Neural cell (in vitro differentiated cells): ENCODE data around the gene POLD4. TPM values are rescaled to one million over a fixed set of nuclear protein-coding genes. Genes with fewer than 3 reads are reported as not detected.

Source experiments
- H2AFZ ChIP-seq: fragments of 200-600, 300-800 bp; sonication (generic), shearing (Covaris generic); 2 replicates; pipeline ENCODE4 v1.6.0; 2014; ENCODE audit warnings: low read depth, mild to moderate bottlenecking, antibody characterized with exemption, low read length, moderate library complexity
- H3F3A ChIP-seq: fragments of 200-600 bp; shearing (Covaris generic); 2 replicates; pipeline ENCODE4 v1.6.1; 2016; ENCODE audit warnings: mild to moderate bottlenecking, moderate library complexity, mixed read lengths, antibody characterized with exemption, low read length; ENCODE audit not compliant: insufficient read depth, poor library complexity, severe bottlenecking
- H3K27ac ChIP-seq: fragments of 200-600, 300-800 bp; sonication (generic), shearing (Covaris generic); 2 replicates; pipeline ENCODE4 v1.5.1; 2014; ENCODE audit warnings: mild to moderate bottlenecking, low read length, moderate library complexity
- H3K27me3 ChIP-seq: fragments of 300-800, 200-600 bp; sonication (generic), shearing (Covaris generic); 2 replicates; pipeline ENCODE4 v1.6.0; 2014; ENCODE audit warnings: mild to moderate bottlenecking, low read depth, low read length, moderate library complexity; ENCODE audit not compliant: insufficient read depth
- H3K36me3 ChIP-seq: fragments of 300-800, 200-600 bp; sonication (generic), shearing (Covaris generic); 2 replicates; pipeline ENCODE4 v1.5.1; 2014; ENCODE audit warnings: mild to moderate bottlenecking, antibody characterized with exemption, low read length, moderate library complexity; ENCODE audit not compliant: insufficient read depth
- H3K4me2 ChIP-seq: fragments of 300-800, 200-600 bp; sonication (generic), shearing (Covaris generic); 2 replicates; pipeline ENCODE4 v1.6.0; 2014; ENCODE audit warnings: mild to moderate bottlenecking, low read length
- H3K4me3 ChIP-seq: fragments of 300-800, 200-600 bp; sonication (generic), shearing (Covaris generic); 2 replicates; pipeline ENCODE4 v1.5.1; 2014; ENCODE audit warnings: mild to moderate bottlenecking, low read length, moderate library complexity
- H3K79me2 ChIP-seq: fragments of 200-600 bp; shearing (Covaris generic); replicated peaks from 2 replicates; pipeline ENCODE4 v1.6.0; 2014; ENCODE audit warnings: mild to moderate bottlenecking, low read length, moderate library complexity; ENCODE audit not compliant: insufficient read depth
- H3K9ac ChIP-seq: fragments of 300-800, 200-600 bp; sonication (generic), shearing (Covaris generic); 2 replicates; pipeline ENCODE4 v1.6.1; 2016; ENCODE audit warnings: mild to moderate bottlenecking, low read length, mixed read lengths
- H3K9me2 ChIP-seq: fragments of 200-600 bp; shearing (Covaris generic); 2 replicates; pipeline ENCODE4 v1.6.1; 2016; ENCODE audit warnings: mild to moderate bottlenecking, low read length, mixed read lengths; ENCODE audit not compliant: insufficient read depth
- H3K9me3 ChIP-seq: fragments of 200-600, 300-800 bp; sonication (generic), shearing (Covaris generic); 2 replicates; pipeline ENCODE4 v1.6.1; 2016; ENCODE audit warnings: mild to moderate bottlenecking, mixed run types, low read length, moderate library complexity, mixed read lengths
- H4K20me1 ChIP-seq: fragments of 200-600 bp; shearing (Covaris generic); 2 replicates; pipeline ENCODE4 v1.6.1; 2016; ENCODE audit warnings: mild to moderate bottlenecking, mixed run types; ENCODE audit not compliant: insufficient read depth
- EP300 ChIP-seq: fragments of 450-650 bp; conservative IDR thresholded peaks from 2 replicates; pipeline ENCODE4 v1.6.1; 2014; ENCODE audit warnings: antibody characterized with exemption, mild to moderate bottlenecking, moderate library complexity; ENCODE audit not compliant: poor library complexity, severe bottlenecking
- EZH2 ChIP-seq: fragments of 200-600, 300-800 bp; shearing (Covaris generic), sonication (generic); IDR thresholded peaks from 2 replicates; pipeline ENCODE4 v1.6.1; 2014; ENCODE audit warnings: antibody characterized with exemption, low read length, borderline replicate concordance, mild to moderate bottlenecking; ENCODE audit not compliant: insufficient read depth, poor library complexity, severe bottlenecking
- MXI1 ChIP-seq: fragments of 450-650 bp; conservative IDR thresholded peaks from 2 replicates; pipeline ENCODE4 v1.6.1; 2014; ENCODE audit warnings: antibody characterized with exemption, mild to moderate bottlenecking; ENCODE audit not compliant: poor library complexity, severe bottlenecking
- POLR2AphosphoS5 ChIP-seq: IDR thresholded peaks from 2 replicates; pipeline ENCODE4 v1.6.1; 2012
- RAD21 ChIP-seq: fragments of 450-650 bp; conservative IDR thresholded peaks from 2 replicates; pipeline ENCODE4 v1.6.1; 2014; ENCODE audit warnings: antibody characterized with exemption, mild to moderate bottlenecking, moderate library complexity
- SMC3 ChIP-seq: fragments of 450-650 bp; conservative IDR thresholded peaks from 2 replicates; pipeline ENCODE4 v1.6.1; 2014; ENCODE audit warnings: antibody characterized with exemption, mild to moderate bottlenecking, moderate library complexity; ENCODE audit not compliant: poor library complexity
- TAF1 ChIP-seq: IDR thresholded peaks from 2 replicates; pipeline ENCODE4 v1.6.1; 2012; ENCODE audit warnings: low read depth
- polyA plus RNA-seq: library from polyadenylated mRNA; depleted of rRNA; stranded (reverse); fragments of >200 nt; gene quantifications from 2 replicates; pipeline ENCODE4 v1.2.3, GENCODE V29; 2014
- TF ChIP-seq, protein P1 (sequence below): IDR thresholded peaks from 2 replicates; pipeline ENCODE4 v1.6.1; 2012; ENCODE audit warnings: borderline replicate concordance
- TF ChIP-seq, protein P2 (sequence below): fragments of 450-650 bp; IDR thresholded peaks from 2 replicates; pipeline ENCODE4 v1.5.1; 2014; ENCODE audit warnings: antibody characterized with exemption, mild to moderate bottlenecking, moderate library complexity; ENCODE audit not compliant: poor library complexity, severe bottlenecking

Gene POLD4
- polyA plus RNA-seq, 1 donor from 2014 or later = 6.8 TPM

DNA sequence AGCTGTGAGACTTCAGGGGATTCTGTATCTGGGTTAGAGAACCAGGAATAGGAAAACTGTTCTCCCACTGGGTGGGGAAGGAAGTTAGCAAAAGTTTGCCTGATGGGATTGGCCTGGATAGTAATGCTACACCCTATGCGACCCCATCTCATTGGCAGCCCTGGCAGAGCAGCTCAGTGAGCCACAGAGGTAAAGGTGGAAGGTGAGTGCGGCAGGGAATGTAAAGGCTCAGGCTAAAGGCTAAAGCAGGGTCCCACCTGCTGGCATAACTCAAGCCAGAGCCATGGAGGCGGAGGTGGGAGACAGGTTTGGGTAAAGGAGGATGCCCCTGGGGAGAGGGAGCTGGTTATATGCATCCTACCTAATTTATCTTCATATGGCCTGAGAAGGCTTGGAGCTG is 31.3 kb downstream of the POLD4 start:
- Histone ChIP-seq H4K20me1 (no peaks in the 10 kb centered on the region), H3K9me2 (no peaks in the 10 kb centered on the region), H3K36me3 (no peaks in the 10 kb centered on the region), H3F3A (no peaks in the 10 kb centered on the region), H3K9me3 (no peaks in the 10 kb centered on the region), H3K9ac (no peak overlapping the region), H3K27me3 (no peaks in the 10 kb centered on the region), H3K4me3 (no peak overlapping the region), H2AFZ (no peak overlapping the region), H3K27ac (no peak overlapping the region), H3K79me2 (peaks cover 11% of the 10 kb centered on the region), H3K4me2 (no peak overlapping the region)
- TF ChIP-seq, protein P1, sequence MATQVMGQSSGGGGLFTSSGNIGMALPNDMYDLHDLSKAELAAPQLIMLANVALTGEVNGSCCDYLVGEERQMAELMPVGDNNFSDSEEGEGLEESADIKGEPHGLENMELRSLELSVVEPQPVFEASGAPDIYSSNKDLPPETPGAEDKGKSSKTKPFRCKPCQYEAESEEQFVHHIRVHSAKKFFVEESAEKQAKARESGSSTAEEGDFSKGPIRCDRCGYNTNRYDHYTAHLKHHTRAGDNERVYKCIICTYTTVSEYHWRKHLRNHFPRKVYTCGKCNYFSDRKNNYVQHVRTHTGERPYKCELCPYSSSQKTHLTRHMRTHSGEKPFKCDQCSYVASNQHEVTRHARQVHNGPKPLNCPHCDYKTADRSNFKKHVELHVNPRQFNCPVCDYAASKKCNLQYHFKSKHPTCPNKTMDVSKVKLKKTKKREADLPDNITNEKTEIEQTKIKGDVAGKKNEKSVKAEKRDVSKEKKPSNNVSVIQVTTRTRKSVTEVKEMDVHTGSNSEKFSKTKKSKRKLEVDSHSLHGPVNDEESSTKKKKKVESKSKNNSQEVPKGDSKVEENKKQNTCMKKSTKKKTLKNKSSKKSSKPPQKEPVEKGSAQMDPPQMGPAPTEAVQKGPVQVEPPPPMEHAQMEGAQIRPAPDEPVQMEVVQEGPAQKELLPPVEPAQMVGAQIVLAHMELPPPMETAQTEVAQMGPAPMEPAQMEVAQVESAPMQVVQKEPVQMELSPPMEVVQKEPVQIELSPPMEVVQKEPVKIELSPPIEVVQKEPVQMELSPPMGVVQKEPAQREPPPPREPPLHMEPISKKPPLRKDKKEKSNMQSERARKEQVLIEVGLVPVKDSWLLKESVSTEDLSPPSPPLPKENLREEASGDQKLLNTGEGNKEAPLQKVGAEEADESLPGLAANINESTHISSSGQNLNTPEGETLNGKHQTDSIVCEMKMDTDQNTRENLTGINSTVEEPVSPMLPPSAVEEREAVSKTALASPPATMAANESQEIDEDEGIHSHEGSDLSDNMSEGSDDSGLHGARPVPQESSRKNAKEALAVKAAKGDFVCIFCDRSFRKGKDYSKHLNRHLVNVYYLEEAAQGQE = no peak
- TF ChIP-seq POLR2AphosphoS5 (no peak), EZH2 (no peak), SMC3 (no peak), EP300 (no peak), MXI1 (no peak), TAF1 (no peak), RAD21 (no peak)
- TF ChIP-seq, protein P2, sequence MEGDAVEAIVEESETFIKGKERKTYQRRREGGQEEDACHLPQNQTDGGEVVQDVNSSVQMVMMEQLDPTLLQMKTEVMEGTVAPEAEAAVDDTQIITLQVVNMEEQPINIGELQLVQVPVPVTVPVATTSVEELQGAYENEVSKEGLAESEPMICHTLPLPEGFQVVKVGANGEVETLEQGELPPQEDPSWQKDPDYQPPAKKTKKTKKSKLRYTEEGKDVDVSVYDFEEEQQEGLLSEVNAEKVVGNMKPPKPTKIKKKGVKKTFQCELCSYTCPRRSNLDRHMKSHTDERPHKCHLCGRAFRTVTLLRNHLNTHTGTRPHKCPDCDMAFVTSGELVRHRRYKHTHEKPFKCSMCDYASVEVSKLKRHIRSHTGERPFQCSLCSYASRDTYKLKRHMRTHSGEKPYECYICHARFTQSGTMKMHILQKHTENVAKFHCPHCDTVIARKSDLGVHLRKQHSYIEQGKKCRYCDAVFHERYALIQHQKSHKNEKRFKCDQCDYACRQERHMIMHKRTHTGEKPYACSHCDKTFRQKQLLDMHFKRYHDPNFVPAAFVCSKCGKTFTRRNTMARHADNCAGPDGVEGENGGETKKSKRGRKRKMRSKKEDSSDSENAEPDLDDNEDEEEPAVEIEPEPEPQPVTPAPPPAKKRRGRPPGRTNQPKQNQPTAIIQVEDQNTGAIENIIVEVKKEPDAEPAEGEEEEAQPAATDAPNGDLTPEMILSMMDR = no peak

DNA sequence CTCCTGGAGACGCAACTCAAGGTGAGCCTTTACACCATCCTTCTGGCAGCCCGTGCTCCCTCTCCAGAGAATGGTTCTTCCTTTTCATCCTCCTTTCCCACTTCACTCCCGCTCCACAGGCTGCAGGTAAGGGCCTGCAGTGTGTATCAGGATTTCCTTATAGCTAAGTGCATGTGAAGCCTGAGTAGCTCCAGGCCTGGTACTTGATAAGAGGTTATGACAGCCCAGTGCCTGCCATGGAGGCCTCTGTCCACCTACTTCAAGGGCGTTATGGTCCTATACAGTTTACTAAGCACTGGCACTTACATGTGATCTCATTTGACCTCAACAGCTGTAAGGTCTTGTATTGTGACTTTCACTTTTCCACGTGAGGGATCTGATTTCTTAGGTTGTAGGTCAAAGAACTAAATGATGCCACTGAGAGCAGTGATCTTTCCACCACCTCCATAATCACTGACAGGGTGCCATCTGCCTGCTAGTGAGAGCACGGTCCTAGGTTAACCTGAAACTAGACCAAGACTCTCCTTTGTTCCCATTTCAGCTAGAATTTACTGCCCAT is 32.0 kb downstream of the POLD4 start:
- H3K36me3 ChIP-seq = no peaks in the 10 kb centered on the region
- H2AFZ ChIP-seq = no peak overlapping the region
- H3K79me2 ChIP-seq = peaks cover 11% of the 10 kb centered on the region
- H3K4me3 ChIP-seq = no peak overlapping the region
- H4K20me1 ChIP-seq = no peaks in the 10 kb centered on the region
- TF ChIP-seq RAD21 (no peak), EZH2 (no peak), SMC3 (no peak), POLR2AphosphoS5 (no peak), TAF1 (no peak), MXI1 (no peak)
- TF ChIP-seq, protein P2 = no peak
- TF ChIP-seq, protein P1 = no peak
- H3K9me2 ChIP-seq = no peaks in the 10 kb centered on the region
- no peak overlapping the region for H3K27ac ChIP-seq
- no peaks in the 10 kb centered on the region for H3K27me3 ChIP-seq
- no peak overlapping the region for H3K4me2 ChIP-seq
- H3K9me3 ChIP-seq = no peaks in the 10 kb centered on the region
- no peaks in the 10 kb centered on the region for H3F3A ChIP-seq
- no peak overlapping the region for H3K9ac ChIP-seq
